ENCODE results near the gene SMAD4.

The SMAD4 gene

DNA sequence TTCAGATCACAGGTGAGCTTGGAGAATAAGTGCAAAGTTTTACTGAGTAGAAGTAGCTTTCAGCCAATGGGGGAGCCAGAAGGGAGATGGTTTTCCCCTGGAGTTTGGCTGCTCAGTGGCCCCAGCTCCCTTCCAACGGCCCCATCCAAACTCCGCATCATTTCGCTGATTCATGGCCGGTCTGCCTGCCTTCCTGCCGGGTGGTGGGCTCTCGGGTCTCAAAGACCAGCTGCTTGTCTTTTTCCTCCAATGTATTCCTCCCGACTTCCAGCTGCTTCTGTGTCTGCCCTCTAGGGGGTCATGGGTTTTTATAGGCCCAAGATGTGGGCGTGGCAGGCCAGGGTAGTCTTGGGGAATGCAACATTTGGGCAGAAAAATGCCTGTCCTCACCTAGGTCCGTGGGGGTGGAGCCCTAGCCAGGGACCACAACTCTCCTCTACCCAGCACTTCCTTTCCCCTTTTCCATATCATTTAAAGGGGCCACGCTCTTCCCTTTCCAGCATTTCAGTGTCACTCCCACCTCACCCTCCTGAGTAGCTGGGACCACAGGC, 94.0 kb downstream of the SMAD4 start:
- Mint-ChIP-seq H3K4me3 (no peak overlapping the region), H3K27me3 (no peaks in the 10 kb centered on the region), H3K36me3 (no peaks in the 10 kb centered on the region), H3K27ac (no peak overlapping the region), H3K9me3 (no peaks in the 10 kb centered on the region), H3K4me1 (no peaks in the 10 kb centered on the region)
- no peak for ATAC-seq

DNA sequence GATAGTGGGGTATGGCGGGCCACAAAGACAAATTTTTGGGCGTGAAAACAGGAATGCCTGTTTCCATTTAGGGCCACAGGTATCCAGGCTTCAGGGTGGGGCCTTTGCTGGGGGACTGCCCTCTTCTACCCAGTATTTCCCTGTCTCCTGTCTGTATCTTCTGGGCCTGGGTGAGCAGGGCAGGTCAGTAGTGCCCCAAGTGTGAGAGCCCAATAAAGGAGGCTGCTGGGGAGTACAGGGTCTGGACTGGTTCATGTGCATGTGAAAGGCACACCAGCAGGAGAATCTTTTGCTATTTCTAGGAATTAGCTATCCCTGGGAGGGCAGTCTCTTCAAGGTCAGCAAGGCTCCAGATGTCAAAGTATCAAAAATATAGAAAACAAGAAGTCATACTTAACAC, 96.0 kb downstream of the SMAD4 start:
- no peak overlapping the region for H3K4me3 Mint-ChIP-seq
- no peaks in the 10 kb centered on the region for H3K9me3 Mint-ChIP-seq
- H3K27ac Mint-ChIP-seq = peak overlapping the region; percentile 18
- no peaks in the 10 kb centered on the region for H3K4me1 Mint-ChIP-seq
- no peaks in the 10 kb centered on the region for H3K27me3 Mint-ChIP-seq
- ATAC-seq = no peak
- no peaks in the 10 kb centered on the region for H3K36me3 Mint-ChIP-seq

DNA sequence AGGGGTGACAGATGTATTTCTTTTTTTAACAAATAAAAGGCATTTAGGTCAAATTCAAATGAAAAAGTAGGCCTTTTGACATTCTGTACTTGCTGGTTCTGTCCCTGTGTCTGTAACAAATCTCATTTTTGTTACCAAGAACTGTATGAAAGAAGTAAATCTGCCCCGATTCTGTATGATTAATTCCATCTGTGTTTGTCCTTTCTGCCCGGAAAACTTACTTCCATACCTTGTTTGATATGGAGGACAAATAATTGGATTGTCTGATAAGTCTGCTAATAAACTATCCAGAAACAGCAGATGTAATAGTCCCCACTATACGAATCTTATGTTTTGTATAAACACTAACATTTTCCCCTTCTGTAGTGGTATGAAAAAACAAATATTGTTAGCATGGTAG, 97.7 kb downstream of the SMAD4 start:
- Mint-ChIP-seq H3K4me1 (no peaks in the 10 kb centered on the region), H3K27ac (no peak overlapping the region), H3K9me3 (no peaks in the 10 kb centered on the region), H3K4me3 (no peak overlapping the region), H3K27me3 (no peaks in the 10 kb centered on the region), H3K36me3 (no peaks in the 10 kb centered on the region)
- ATAC-seq = no peak

DNA sequence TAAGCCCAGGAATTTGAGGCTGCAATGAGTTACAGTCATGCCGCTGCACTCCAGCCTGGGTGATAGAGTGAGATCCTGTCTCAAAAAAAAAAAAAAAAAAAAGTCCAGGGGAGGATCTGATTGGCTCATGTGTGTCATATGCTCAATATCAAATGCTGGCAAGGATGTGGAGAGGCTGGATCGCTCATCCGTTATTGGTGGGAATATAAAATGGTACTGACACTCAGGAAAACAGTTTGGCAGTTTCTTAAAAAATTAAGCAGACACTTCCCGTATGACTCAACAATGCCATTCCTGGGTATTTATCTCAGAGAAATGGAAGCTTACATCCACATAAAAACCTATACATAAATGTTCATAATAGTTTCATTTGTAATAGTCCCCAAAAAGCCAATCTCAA, 98.5 kb downstream of the SMAD4 start:
- Mint-ChIP-seq H3K9me3 (no peaks in the 10 kb centered on the region), H3K27ac (no peak overlapping the region), H3K4me1 (no peaks in the 10 kb centered on the region), H3K27me3 (no peaks in the 10 kb centered on the region), H3K4me3 (no peak overlapping the region), H3K36me3 (no peaks in the 10 kb centered on the region)
- no peak for ATAC-seq

DNA sequence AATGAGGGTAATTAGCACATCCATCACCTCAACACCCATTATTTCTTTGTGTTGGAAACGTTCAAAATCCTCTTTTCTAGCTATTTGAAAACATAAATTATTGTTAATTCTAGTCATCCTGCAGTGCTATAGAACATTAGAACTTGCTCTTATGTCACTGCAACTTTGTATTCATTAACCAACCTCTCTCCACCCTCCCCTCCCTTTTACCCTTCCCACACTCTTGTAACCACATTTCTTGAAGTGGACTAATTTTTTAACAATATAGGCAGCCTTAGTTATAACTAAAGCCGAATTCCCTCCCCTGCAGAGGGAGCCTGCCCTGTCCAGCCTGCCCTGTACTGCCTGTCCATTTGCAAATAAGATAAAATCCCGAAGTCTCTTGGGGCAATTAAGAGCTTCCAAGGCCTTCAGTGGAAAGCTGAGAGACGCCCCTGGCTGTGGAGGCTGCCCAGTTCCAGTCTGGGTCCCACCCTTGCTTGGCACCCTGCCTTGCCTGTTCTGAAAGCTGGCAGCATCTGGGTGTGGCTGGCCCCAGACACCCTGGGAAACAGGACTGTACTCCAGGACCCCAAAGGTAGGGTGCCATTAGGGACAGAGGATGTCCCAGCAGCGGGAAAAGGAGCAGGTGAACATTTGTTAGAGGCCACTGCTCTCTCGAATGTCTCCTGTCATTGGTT, 102.4 kb downstream of the SMAD4 start:
- no peaks in the 10 kb centered on the region for H3K36me3 Mint-ChIP-seq
- peaks cover 6% of the 10 kb centered on the region for H3K4me1 Mint-ChIP-seq
- H3K27me3 Mint-ChIP-seq = no peaks in the 10 kb centered on the region
- no peak overlapping the region for H3K27ac Mint-ChIP-seq
- no peak overlapping the region for H3K4me3 Mint-ChIP-seq
- no peaks in the 10 kb centered on the region for H3K9me3 Mint-ChIP-seq
- no peak for ATAC-seq

DNA sequence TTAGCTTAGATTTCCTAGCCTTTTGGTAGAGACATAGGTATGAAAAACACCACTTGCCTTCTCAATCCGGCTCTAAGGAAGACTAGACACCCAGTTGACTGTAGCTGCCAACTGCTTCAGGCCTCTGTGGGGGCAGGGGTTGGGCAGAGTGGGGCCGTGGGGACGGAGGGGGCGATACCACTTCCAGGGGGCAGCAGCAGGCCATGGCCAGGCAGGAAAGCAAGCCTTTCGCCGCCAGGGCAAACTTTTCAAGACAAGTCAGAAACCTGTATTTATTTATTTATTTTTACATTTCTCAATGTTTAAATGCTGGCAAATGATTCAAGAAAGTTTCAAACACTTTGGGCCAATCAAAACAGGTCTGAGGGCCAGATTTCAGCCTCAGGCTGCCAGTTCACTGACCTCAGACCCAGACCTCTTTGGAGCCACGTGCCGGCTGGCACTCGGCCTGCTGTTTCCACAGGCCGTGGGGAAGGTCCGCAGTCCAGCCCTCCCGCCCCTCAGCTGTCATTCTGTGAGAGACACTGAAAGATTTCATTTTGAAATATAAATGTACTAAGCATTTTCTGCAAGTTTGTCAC, 103.7 kb downstream of the SMAD4 start:
- Mint-ChIP-seq H3K36me3 (no peaks in the 10 kb centered on the region), H3K27ac (no peak overlapping the region), H3K4me3 (no peak overlapping the region), H3K9me3 (no peaks in the 10 kb centered on the region), H3K4me1 (peaks cover 16% of the 10 kb centered on the region), H3K27me3 (no peaks in the 10 kb centered on the region)
- ATAC-seq = no peak
